HepG2 (cell line): ENCODE measurements around the gene SEMA4F. TPM values are rescaled to one million over a fixed set of nuclear protein-coding genes. Genes with fewer than 3 reads are reported as not detected.

Experiments used
- ATAC-seq: fragments of 200-7000 bp; cut with Tn5 transposase; 3 replicates; pipeline ENCODE4 v1.9.1; 2020; ENCODE audit warnings: mild to moderate bottlenecking, moderate library complexity
- BruUV-seq: library from RNA; stranded (reverse); fragments of 400-500 nt; replicated peaks from 2 replicates; lab custom pipeline; 2021; lab: Mats Ljungman, UMichigan
- CTCF ChIA-PET: fragments of 300-600 bp; formaldehyde crosslinking; extraction: SDS; loops from one replicate; lab custom pipeline; 2021; ENCODE audit warnings: low total read pairs, inconsistent platforms, low intra/inter-chr PET ratio; lab: Yijun Ruan, JAX
- POLR2A ChIA-PET: fragments of 350-600 bp; sonication (Branson Sonifier 250); formaldehyde crosslinking; loops from one replicate; lab custom pipeline; 2020; ENCODE audit warnings: antibody characterized with exemption, inconsistent platforms; lab: Yijun Ruan, JAX
- DNase-seq: peaks from one replicate; pipeline ENCODE4 v3.0.0-alpha.2; 2015; ENCODE audit warnings: low spot score
- FAIRE-seq: peaks from 3 replicates; lab custom pipeline; 2011; peaks lifted over from hg19 to GRCh38; lab: Jason Lieb, UNC
- H2AFZ ChIP-seq: one replicate; pipeline ENCODE4 v1.6.1; 2011; ENCODE audit warnings: low read length, inconsistent platforms
- H3K27ac ChIP-seq: fragments of 300-600 bp; 3 replicates; pipeline ENCODE4 v1.8.0; 2011; ENCODE audit warnings: mixed run types, mild to moderate bottlenecking, mixed read lengths, low read length, inconsistent platforms; ENCODE audit not compliant: insufficient read depth; ENCODE audit errors: extremely low read length
- H3K27me3 ChIP-seq, 2 experiments: fragments of 200-600 bp in 1 of 2; 2 replicates in 1 of 2; 3 replicates in 1 of 2; pipeline versions ENCODE4 v1.6.0 to v1.8.0; 2011; ENCODE audit warnings: low read length in 2 of 2, mild to moderate bottlenecking in 2 of 2, moderate library complexity in 2 of 2, inconsistent platforms in 1 of 2; ENCODE audit not compliant: insufficient read depth in 2 of 2, control insufficient read depth in 1 of 2
- H3K36me3 ChIP-seq, 2 experiments: fragments of 200-600 bp in 1 of 2; replicated peaks in 1 of 2; 2 replicates in 1 of 2; 3 replicates in 1 of 2; pipeline versions ENCODE4 v1.5.1 to v1.8.0; 2011; ENCODE audit warnings: low read length in 2 of 2, inconsistent platforms in 1 of 2; ENCODE audit not compliant: insufficient read depth in 2 of 2, control insufficient read depth in 1 of 2
- H3K4me1 ChIP-seq: 2 replicates; pipeline ENCODE4 v1.5.1; 2012; ENCODE audit warnings: low read length, inconsistent platforms; ENCODE audit not compliant: insufficient read depth
- H3K4me2 ChIP-seq: 2 replicates; pipeline ENCODE4 v1.6.0; 2011; ENCODE audit warnings: low read depth, low read length, inconsistent platforms
- H3K4me3 ChIP-seq, 3 experiments: fragments of 200-600 bp in 1 of 3; sonication (generic), shearing (Covaris generic) in 1 of 3; replicated peaks in 1 of 3; 2 replicates each; pipeline ENCODE4 v1.5.1; 2011 to 2016; ENCODE audit warnings: low read length in 3 of 3, inconsistent platforms in 2 of 3, low read depth in 2 of 3, mild to moderate bottlenecking in 2 of 3, control low read depth in 1 of 3, mixed read lengths in 1 of 3; ENCODE audit not compliant: insufficient read depth in 1 of 3
- H3K79me2 ChIP-seq: one replicate; pipeline ENCODE4 v1.6.1; 2011; ENCODE audit warnings: low read length, inconsistent platforms; ENCODE audit not compliant: insufficient read depth
- H3K9ac ChIP-seq: 2 replicates; pipeline ENCODE4 v1.6.0; 2011; ENCODE audit warnings: mild to moderate bottlenecking, low read depth, low read length, inconsistent platforms; ENCODE audit not compliant: insufficient read depth
- H3K9me3 ChIP-seq: 2 replicates; pipeline ENCODE4 v1.5.1; 2012; ENCODE audit warnings: mild to moderate bottlenecking, low read length
- H4K20me1 ChIP-seq: 2 replicates; pipeline ENCODE4 v1.6.0; 2011; ENCODE audit warnings: inconsistent platforms, mild to moderate bottlenecking, low read length, moderate library complexity; ENCODE audit not compliant: insufficient read depth
- HOXA7 ChIP-seq: sonication (generic); formaldehyde crosslinking; IDR thresholded peaks from 2 replicates; pipeline ENCODE4 v1.8.1; 2022; ENCODE audit warnings: mild to moderate bottlenecking, missing genetic modification reagents, moderate library complexity
- KDM2A ChIP-seq: sonication (generic); formaldehyde crosslinking; IDR thresholded peaks from 2 replicates; pipeline ENCODE4 v1.4.0; 2020; ENCODE audit warnings: low read depth, missing genetic modification reagents, borderline replicate concordance
- KMT2B ChIP-seq: IDR thresholded peaks from 2 replicates; pipeline ENCODE4 v1.6.1; 2016; ENCODE audit warnings: missing genetic modification reagents, missing compliant biosample characterization
- MATR3 ChIP-seq: sonication (generic); formaldehyde crosslinking; IDR thresholded peaks from 2 replicates; pipeline ENCODE4 v1.4.0; 2020; ENCODE audit warnings: missing genetic modification reagents
- RFX3 ChIP-seq: IDR thresholded peaks from 2 replicates; pipeline ENCODE4 v1.6.1; 2016; ENCODE audit warnings: missing biosample characterization, missing genetic modification reagents
- SCMH1 ChIP-seq: sonication (generic); formaldehyde crosslinking; IDR thresholded peaks from 2 replicates; pipeline ENCODE4 v1.9.0; 2021; ENCODE audit warnings: missing genetic modification reagents, mild to moderate bottlenecking, borderline replicate concordance
- SP5 ChIP-seq: IDR thresholded peaks from 2 replicates; pipeline ENCODE4 v1.6.1; 2016; ENCODE audit warnings: low read depth, borderline replicate concordance
- SRSF1 ChIP-seq: fragments of 200-400 bp; formaldehyde crosslinking; optimal IDR thresholded peaks from 2 replicates; pipeline ENCODE3; 2017; ENCODE audit warnings: mild to moderate bottlenecking, low read depth, low read length, moderate library complexity
- ZBTB20 ChIP-seq: sonication (generic); formaldehyde crosslinking; IDR thresholded peaks from 2 replicates; pipeline ENCODE4 v1.8.1; 2023; ENCODE audit warnings: missing genetic modification reagents, low read depth, mild to moderate bottlenecking, borderline replicate concordance
- ZNF512 ChIP-seq: sonication (generic); formaldehyde crosslinking; IDR thresholded peaks from 2 replicates; pipeline ENCODE4 v1.4.0; 2020; ENCODE audit warnings: mild to moderate bottlenecking, missing genetic modification reagents
- ZNF562 ChIP-seq: sonication (generic); formaldehyde crosslinking; IDR thresholded peaks from 2 replicates; pipeline ENCODE4 v1.8.0; 2022; ENCODE audit warnings: missing genetic modification reagents, borderline replicate concordance
- ZNF619 ChIP-seq: sonication (generic); formaldehyde crosslinking; IDR thresholded peaks from 2 replicates; pipeline ENCODE4 v1.4.0; 2020; ENCODE audit warnings: mild to moderate bottlenecking, missing genetic modification reagents
- ZZZ3 ChIP-seq: sonication (generic); formaldehyde crosslinking; IDR thresholded peaks from 2 replicates; pipeline ENCODE4 v1.4.0; 2020; ENCODE audit warnings: missing genetic modification reagents, mild to moderate bottlenecking, borderline replicate concordance
- WGBS: methylation state at CpG from one replicate; pipeline ENCODE4 v1.1.6; 2017; ENCODE audit warnings: low lambda C conversion rate; 5-methylcytosine and 5-hydroxymethylcytosine counted together
- in situ Hi-C: cut with HindIII; loops from 2 replicates; pipeline ENCODE4 v1.10.0; 2017; ENCODE audit warnings: low pct_unique_long_range_greater_than_20kb; ENCODE audit not compliant: extremely low pct_ligation_motif_present
- intact Hi-C: fragments of 100-400 bp; cut with micrococcal nuclease; formaldehyde crosslinking; loops from one replicate; pipeline ENCODE4 v1.10.0; 2022; ENCODE audit not compliant: unreplicated experiment
- polyA plus RNA-seq, 8 experiments: library from polyadenylated mRNA; depleted of rRNA in 3 of 8; stranded (reverse) in 7 of 8; unstranded in 1 of 8; fragments of >200 nt; fragmentation: Illumina TruSeq in 4 of 8; extraction: Trizol in 4 of 8; gene quantifications; 2 replicates each; pipeline versions ENCODE4 v1.2.1 to v1.2.3, GENCODE V29; 2011 to 2016; ENCODE audit warnings: low read depth in 4 of 8, missing spikeins in 1 of 8, mixed read lengths in 1 of 8; ENCODE audit not compliant: insufficient read depth in 1 of 8
- total RNA-seq, 5 experiments: library from RNA; depleted of rRNA; stranded (reverse); fragments of >200 nt; fragmentation: Illumina TruSeq; extraction: Trizol; gene quantifications; 2 replicates each; pipeline ENCODE4 v1.2.3, GENCODE V29; 2016; ENCODE audit warnings: low read depth in 1 of 5
- TF ChIP-seq, protein P1 (sequence below): sonication (generic); formaldehyde crosslinking; IDR thresholded peaks from 2 replicates; pipeline ENCODE4 v1.4.0; 2020; ENCODE audit warnings: missing genetic modification reagents, borderline replicate concordance
- TF ChIP-seq, protein P2 (sequence below): sonication (generic); formaldehyde crosslinking; IDR thresholded peaks from 2 replicates; pipeline ENCODE4 v1.4.0; 2020; ENCODE audit warnings: missing genetic modification reagents
- TF ChIP-seq, protein P3 (sequence below): sonication (generic); formaldehyde crosslinking; IDR thresholded peaks from 2 replicates; pipeline ENCODE4 v1.4.0; 2020; ENCODE audit warnings: mild to moderate bottlenecking, missing genetic modification reagents, borderline replicate concordance

Gene SEMA4F
- total and polyA plus RNA-seq, 2 of the 13 experiments (the other 11 are each of a cell fraction or from before 2014, with no cell fraction given) = 7.1 to 10.3 TPM

- intact Hi-C loops = no loop called here
- ATAC-seq (no peak), DNase-seq (no peak), FAIRE-seq (no peak)
- ChIA-PET POLR2A (no interaction called here), CTCF (no interaction called here)
- Histone ChIP-seq H3K27ac (no peak overlapping the region), H3K4me3 (no peak overlapping the region), H4K20me1 (no peaks in the 10 kb centered on the region), H3K4me2 (no peak overlapping the region), H3K36me3 (no peaks in the 10 kb centered on the region; a peak in 1 of 5 replicates), H3K79me2 (no peaks in the 10 kb centered on the region), H3K9me3 (no peaks in the 10 kb centered on the region), H2AFZ (no peak overlapping the region), H3K9ac (no peak overlapping the region), H3K27me3 (no peaks in the 10 kb centered on the region), H3K4me1 (peaks cover 10% of the 10 kb centered on the region)
- 58% methylated on average over 2 of the region's 2 CpGs for WGBS
- in situ Hi-C loops = no loop called here
- BruUV-seq = no TSS peak
- TF ChIP-seq, protein P1, sequence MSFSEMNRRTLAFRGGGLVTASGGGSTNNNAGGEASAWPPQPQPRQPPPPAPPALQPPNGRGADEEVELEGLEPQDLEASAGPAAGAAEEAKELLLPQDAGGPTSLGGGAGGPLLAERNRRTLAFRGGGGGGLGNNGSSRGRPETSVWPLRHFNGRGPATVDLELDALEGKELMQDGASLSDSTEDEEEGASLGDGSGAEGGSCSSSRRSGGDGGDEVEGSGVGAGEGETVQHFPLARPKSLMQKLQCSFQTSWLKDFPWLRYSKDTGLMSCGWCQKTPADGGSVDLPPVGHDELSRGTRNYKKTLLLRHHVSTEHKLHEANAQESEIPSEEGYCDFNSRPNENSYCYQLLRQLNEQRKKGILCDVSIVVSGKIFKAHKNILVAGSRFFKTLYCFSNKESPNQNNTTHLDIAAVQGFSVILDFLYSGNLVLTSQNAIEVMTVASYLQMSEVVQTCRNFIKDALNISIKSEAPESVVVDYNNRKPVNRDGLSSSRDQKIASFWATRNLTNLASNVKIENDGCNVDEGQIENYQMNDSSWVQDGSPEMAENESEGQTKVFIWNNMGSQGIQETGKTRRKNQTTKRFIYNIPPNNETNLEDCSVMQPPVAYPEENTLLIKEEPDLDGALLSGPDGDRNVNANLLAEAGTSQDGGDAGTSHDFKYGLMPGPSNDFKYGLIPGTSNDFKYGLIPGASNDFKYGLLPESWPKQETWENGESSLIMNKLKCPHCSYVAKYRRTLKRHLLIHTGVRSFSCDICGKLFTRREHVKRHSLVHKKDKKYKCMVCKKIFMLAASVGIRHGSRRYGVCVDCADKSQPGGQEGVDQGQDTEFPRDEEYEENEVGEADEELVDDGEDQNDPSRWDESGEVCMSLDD (CRISPR knock-in tag) = no peak
- no peak for TF ChIP-seq KDM2A (CRISPR knock-in tag)
- TF ChIP-seq HOXA7 (CRISPR knock-in tag) = no peak
- TF ChIP-seq ZZZ3 (CRISPR knock-in tag) = no peak
- no peak for TF ChIP-seq ZNF619 (CRISPR knock-in tag)
- TF ChIP-seq ZBTB20 = no peak
- TF ChIP-seq SP5 = no peak
- TF ChIP-seq, protein P2, sequence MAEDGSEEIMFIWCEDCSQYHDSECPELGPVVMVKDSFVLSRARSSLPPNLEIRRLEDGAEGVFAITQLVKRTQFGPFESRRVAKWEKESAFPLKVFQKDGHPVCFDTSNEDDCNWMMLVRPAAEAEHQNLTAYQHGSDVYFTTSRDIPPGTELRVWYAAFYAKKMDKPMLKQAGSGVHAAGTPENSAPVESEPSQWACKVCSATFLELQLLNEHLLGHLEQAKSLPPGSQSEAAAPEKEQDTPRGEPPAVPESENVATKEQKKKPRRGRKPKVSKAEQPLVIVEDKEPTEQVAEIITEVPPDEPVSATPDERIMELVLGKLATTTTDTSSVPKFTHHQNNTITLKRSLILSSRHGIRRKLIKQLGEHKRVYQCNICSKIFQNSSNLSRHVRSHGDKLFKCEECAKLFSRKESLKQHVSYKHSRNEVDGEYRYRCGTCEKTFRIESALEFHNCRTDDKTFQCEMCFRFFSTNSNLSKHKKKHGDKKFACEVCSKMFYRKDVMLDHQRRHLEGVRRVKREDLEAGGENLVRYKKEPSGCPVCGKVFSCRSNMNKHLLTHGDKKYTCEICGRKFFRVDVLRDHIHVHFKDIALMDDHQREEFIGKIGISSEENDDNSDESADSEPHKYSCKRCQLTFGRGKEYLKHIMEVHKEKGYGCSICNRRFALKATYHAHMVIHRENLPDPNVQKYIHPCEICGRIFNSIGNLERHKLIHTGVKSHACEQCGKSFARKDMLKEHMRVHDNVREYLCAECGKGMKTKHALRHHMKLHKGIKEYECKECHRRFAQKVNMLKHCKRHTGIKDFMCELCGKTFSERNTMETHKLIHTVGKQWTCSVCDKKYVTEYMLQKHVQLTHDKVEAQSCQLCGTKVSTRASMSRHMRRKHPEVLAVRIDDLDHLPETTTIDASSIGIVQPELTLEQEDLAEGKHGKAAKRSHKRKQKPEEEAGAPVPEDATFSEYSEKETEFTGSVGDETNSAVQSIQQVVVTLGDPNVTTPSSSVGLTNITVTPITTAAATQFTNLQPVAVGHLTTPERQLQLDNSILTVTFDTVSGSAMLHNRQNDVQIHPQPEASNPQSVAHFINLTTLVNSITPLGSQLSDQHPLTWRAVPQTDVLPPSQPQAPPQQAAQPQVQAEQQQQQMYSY (CRISPR knock-in tag) = no peak
- TF ChIP-seq ZNF512 = no peak
- no peak for TF ChIP-seq MATR3 (CRISPR knock-in tag)
- no peak for TF ChIP-seq RFX3 (CRISPR knock-in tag)
- no peak for TF ChIP-seq SRSF1
- TF ChIP-seq ZNF562 (CRISPR knock-in tag) = no peak
- no peak for TF ChIP-seq KMT2B (CRISPR knock-in tag)
- no peak for TF ChIP-seq SCMH1
- TF ChIP-seq, protein P3, sequence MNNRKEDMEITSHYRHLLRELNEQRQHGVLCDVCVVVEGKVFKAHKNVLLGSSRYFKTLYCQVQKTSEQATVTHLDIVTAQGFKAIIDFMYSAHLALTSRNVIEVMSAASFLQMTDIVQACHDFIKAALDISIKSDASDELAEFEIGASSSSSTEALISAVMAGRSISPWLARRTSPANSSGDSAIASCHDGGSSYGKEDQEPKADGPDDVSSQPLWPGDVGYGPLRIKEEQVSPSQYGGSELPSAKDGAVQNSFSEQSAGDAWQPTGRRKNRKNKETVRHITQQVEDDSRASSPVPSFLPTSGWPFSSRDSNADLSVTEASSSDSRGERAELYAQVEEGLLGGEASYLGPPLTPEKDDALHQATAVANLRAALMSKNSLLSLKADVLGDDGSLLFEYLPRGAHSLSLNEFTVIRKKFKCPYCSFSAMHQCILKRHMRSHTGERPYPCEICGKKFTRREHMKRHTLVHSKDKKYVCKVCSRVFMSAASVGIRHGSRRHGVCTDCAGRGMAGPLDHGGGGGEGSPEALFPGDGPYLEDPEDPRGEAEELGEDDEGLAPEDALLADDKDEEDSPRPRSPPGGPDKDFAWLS (CRISPR knock-in tag) = no peak
Observed at GRCh38 chr2:74659462-74659861, 5.4 kb downstream of the SEMA4F start.
